Kidney (tissue), 14 donors: ENCODE measurements around the gene COL8A1. TPM values are rescaled to one million over a fixed set of nuclear protein-coding genes. Genes with fewer than 3 reads are reported as not detected.

ENCODE experiments used
- DNase-seq, 5 donors: peaks; one replicate each; pipeline ENCODE4 v3.0.0-alpha.2; 2013 to 2020
- FAIRE-seq: peaks from 2 replicates; lab custom pipeline; 2012; peaks lifted over from hg19 to GRCh38; lab: Jason Lieb, UNC
- H3K27ac ChIP-seq, 2 donors: one replicate each; pipeline ENCODE4 v1.7.0; 2013; ENCODE audit warnings: low read depth in 2 of 2, low read length in 2 of 2, inconsistent platforms in 1 of 2
- H3K27me3 ChIP-seq: one replicate; pipeline ENCODE4 v1.7.1; 2013; ENCODE audit warnings: low read length, inconsistent platforms; ENCODE audit not compliant: control insufficient read depth, insufficient read depth
- H3K36me3 ChIP-seq, 3 donors: one replicate each; pipeline versions ENCODE4 v1.7.0 to v1.7.1; 2013; ENCODE audit warnings: low read length in 3 of 3, control low read depth in 1 of 3, inconsistent platforms in 1 of 3; ENCODE audit not compliant: insufficient read depth in 3 of 3, control insufficient read depth in 2 of 3
- H3K4me1 ChIP-seq, 3 donors: one replicate each; pipeline versions ENCODE4 v1.7.0 to v1.7.1; 2013; ENCODE audit warnings: low read length in 3 of 3, inconsistent platforms in 1 of 3, low read depth in 1 of 3; ENCODE audit not compliant: control insufficient read depth in 2 of 3, insufficient read depth in 2 of 3
- H3K4me3 ChIP-seq, 3 donors: one replicate each; pipeline versions ENCODE4 v1.7.0 to v1.8.1; 2013; ENCODE audit warnings: low read length in 3 of 3, control low read depth in 1 of 3, inconsistent platforms in 1 of 3
- H3K9ac ChIP-seq, 3 donors: one replicate each; pipeline versions ENCODE4 v1.7.0 to v1.7.1; 2013; ENCODE audit warnings: low read length in 3 of 3, control low read depth in 1 of 3, inconsistent platforms in 1 of 3
- H3K9me3 ChIP-seq, 3 donors: one replicate each; pipeline versions ENCODE4 v1.7.0 to v1.7.1; 2013; ENCODE audit warnings: low read length in 3 of 3, control low read depth in 1 of 3, inconsistent platforms in 1 of 3; ENCODE audit not compliant: control insufficient read depth in 2 of 3, insufficient read depth in 1 of 3
- intact Hi-C: fragments of 100-400 bp; cut with DNase I; formaldehyde crosslinking; loops from one replicate; pipeline ENCODE4 v1.11.1; 2022
- polyA plus RNA-seq: library from polyadenylated mRNA; stranded (reverse); fragments of 350-450 nt; fragmentation: Illumina TruSeq; extraction: RNeasy Lipid Tissue Mini Kit (QIAGEN cat#74804); gene quantifications from one replicate; pipeline ENCODE4 v1.2.3, GENCODE V29; 2014; ENCODE audit warnings: low read depth, low replicate concordance; ENCODE audit not compliant: insufficient read depth
- total RNA-seq: library from RNA; stranded (reverse); fragmentation: NEBNext Ultra II Directional; extraction: Animal tissue kit (Norgen Biotek cat#: 25700); gene quantifications from one replicate; pipeline ENCODE4 v1.2.1, GENCODE V29; 2021
- TF ChIP-seq, protein P1 (sequence below): IDR thresholded peaks from 3 replicates; pipeline ENCODE4 v1.5.1; 2012; ENCODE audit warnings: mild to moderate bottlenecking, moderate library complexity, borderline replicate concordance; ENCODE audit not compliant: insufficient read depth; ENCODE audit errors: extremely low read depth
- donor health status: control.
- donor health status: control.
- donor health status: control.
- donor health status: control.
- donor health status: control.
- donor health status: DM: yes; HTN: yes; CAD: no.
- donor health status: Normal renal cell carcinoma (clear cell type).

The COL8A1 gene
- total and polyA plus RNA-seq, 2 donors from 2014 or later, result 3.6 to 24.2 TPM

DNA sequence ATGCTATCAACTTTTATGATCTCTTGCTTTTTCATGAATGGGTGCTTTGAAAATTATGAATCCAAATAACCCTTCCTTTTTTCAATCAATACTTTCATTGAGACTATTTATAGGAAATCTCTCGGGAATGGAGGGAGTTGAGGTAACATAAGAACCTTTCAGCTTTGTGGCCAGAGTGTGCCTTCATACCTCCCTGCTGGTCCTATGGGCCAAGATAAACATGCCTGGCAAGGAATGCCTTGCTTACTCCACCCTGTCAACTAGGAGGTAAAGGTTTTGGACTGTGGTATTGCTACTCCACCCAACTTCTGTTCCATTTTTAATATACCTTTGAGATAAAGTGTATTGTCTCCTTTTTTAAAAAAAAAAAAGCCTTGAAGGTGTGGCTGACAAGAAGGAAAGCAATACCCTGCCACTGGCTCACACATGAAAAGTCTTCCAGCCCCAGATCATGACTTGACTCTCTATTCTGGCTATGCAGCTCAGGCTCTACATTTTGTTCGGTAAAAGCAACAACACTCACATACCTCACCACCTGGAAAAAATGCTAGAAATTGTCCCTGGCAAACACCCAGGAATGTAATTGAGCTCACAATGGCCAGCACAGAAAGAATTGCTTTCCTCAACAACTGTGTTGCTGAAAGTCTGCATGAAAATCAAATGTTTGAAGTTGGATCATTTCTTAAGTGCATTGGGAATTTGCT lies 35.8 kb downstream of the COL8A1 start:
- Histone ChIP-seq H3K9ac (no peak overlapping the region), H3K36me3 (no peaks in the 10 kb centered on the region), H3K9me3 (no peaks in the 10 kb centered on the region), H3K4me1 (no peaks in the 10 kb centered on the region), H3K27ac (peak overlapping the region in 1 of 2 donors; percentile 49), H3K4me3 (no peak overlapping the region), H3K27me3 (no peaks in the 10 kb centered on the region)
- TF ChIP-seq, protein P1, sequence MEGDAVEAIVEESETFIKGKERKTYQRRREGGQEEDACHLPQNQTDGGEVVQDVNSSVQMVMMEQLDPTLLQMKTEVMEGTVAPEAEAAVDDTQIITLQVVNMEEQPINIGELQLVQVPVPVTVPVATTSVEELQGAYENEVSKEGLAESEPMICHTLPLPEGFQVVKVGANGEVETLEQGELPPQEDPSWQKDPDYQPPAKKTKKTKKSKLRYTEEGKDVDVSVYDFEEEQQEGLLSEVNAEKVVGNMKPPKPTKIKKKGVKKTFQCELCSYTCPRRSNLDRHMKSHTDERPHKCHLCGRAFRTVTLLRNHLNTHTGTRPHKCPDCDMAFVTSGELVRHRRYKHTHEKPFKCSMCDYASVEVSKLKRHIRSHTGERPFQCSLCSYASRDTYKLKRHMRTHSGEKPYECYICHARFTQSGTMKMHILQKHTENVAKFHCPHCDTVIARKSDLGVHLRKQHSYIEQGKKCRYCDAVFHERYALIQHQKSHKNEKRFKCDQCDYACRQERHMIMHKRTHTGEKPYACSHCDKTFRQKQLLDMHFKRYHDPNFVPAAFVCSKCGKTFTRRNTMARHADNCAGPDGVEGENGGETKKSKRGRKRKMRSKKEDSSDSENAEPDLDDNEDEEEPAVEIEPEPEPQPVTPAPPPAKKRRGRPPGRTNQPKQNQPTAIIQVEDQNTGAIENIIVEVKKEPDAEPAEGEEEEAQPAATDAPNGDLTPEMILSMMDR, result no peak
- peak in 1 of 5 donors; percentile 20 for DNase-seq
- intact Hi-C loops, result no loop called here
- FAIRE-seq, result no peak

DNA sequence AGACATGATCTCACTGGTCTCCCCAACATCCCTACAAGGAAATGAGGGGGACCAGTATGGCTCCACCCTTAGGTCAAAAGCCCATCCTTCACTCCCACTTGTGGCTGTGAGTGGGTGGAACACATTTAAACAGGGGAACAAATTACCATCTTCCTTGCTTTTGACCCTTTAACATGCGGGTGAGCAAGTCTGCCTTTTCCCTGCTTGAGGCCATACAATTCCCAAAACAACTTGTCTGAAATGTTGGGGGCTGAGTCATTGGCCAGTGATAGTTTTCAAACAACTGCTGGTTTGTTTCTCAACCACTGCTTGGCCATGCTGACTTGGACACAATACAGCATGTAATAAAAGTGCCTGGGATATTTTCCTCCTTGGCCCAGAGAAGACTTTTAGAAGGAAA lies 39.6 kb downstream of the COL8A1 start:
- Histone ChIP-seq H3K36me3 (no peaks in the 10 kb centered on the region), H3K4me3 (no peak overlapping the region), H3K27ac (no peak overlapping the region), H3K9me3 (no peaks in the 10 kb centered on the region), H3K27me3 (no peaks in the 10 kb centered on the region), H3K9ac (no peak overlapping the region), H3K4me1 (no peaks in the 10 kb centered on the region)
- DNase-seq, result no peak
- intact Hi-C loops, result no loop called here
- FAIRE-seq, result no peak
- TF ChIP-seq, protein P1, result no peak

DNA sequence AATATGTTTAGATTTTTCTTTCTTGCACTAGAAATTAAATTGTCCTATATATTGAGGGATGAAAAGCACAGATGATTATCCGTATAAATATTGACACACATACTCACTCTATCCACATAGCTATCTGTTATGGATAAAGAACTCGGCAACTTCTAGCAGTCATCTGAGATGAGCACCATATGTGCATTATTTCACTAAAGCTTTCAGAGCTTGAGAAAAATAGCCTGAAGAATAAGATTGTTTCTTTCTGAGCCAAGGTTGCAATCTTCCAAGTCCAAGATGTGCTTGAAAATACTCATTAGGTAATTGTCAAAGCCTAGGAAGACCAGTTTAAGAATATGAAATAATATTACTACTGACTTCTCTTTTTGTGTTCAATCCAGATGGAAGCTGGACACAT lies 40.5 kb downstream of the COL8A1 start:
- no peaks in the 10 kb centered on the region for H3K9me3 ChIP-seq
- no peak for FAIRE-seq
- no peak for DNase-seq
- H3K9ac ChIP-seq, result no peak overlapping the region
- no peak overlapping the region for H3K27ac ChIP-seq
- H3K27me3 ChIP-seq, result no peaks in the 10 kb centered on the region
- H3K36me3 ChIP-seq, result no peaks in the 10 kb centered on the region
- intact Hi-C loops, result no loop called here
- TF ChIP-seq, protein P1, result no peak
- no peak overlapping the region for H3K4me3 ChIP-seq
- no peaks in the 10 kb centered on the region for H3K4me1 ChIP-seq
